ENCODE results near the gene SBNO2.

Gene SBNO2, protein sequence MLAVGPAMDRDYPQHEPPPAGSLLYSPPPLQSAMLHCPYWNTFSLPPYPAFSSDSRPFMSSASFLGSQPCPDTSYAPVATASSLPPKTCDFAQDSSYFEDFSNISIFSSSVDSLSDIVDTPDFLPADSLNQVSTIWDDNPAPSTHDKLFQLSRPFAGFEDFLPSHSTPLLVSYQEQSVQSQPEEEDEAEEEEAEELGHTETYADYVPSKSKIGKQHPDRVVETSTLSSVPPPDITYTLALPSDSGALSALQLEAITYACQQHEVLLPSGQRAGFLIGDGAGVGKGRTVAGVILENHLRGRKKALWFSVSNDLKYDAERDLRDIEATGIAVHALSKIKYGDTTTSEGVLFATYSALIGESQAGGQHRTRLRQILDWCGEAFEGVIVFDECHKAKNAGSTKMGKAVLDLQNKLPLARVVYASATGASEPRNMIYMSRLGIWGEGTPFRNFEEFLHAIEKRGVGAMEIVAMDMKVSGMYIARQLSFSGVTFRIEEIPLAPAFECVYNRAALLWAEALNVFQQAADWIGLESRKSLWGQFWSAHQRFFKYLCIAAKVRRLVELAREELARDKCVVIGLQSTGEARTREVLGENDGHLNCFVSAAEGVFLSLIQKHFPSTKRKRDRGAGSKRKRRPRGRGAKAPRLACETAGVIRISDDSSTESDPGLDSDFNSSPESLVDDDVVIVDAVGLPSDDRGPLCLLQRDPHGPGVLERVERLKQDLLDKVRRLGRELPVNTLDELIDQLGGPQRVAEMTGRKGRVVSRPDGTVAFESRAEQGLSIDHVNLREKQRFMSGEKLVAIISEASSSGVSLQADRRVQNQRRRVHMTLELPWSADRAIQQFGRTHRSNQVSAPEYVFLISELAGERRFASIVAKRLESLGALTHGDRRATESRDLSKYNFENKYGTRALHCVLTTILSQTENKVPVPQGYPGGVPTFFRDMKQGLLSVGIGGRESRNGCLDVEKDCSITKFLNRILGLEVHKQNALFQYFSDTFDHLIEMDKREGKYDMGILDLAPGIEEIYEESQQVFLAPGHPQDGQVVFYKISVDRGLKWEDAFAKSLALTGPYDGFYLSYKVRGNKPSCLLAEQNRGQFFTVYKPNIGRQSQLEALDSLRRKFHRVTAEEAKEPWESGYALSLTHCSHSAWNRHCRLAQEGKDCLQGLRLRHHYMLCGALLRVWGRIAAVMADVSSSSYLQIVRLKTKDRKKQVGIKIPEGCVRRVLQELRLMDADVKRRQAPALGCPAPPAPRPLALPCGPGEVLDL (N-terminal part only)

DNA sequence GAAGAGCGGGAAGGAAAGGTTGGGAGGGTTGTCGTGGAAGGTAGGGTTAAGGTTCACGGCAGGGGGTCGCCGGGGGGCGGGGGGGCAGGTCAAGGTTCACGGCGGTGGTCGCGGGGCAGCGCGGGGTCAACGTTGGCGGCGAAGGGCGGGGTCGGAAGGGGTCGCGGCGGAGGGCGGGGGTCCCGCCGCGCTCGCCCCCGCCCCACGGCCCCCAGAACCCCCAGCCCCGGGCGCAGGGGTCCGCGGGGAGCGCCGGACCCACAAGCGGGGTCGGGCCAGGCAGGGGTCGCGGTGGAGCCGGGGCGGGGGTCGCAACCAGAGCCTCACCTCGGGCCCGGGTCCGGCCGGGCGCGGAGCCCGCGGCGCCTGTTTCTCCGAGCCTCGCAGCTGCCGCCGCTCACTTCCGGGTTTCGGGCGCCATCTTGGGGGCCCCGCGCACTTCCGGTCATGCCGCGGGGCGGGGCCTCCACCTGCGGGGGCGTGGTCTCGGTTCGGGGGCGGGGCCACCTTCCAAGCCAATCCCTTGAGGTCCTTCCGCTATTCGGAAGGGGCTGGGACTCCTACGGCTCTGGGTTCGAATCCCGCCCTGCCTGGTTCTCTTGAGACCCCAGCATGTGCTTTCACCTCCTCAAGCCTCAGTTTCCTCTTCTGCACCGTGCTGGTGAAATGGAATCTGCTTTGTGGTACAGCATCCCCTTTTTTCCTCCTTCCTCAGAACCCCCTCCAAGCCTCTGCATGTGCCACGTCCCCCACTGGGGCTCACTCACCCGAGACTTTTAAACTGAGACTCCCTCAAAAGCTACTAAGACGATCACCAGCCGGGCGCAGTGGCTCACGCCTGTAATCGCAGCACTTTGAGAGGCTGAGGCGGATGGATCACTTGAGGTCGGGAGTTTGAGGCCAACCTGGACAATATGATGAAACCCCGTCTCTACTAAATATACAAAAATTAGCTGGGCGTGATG is at the start of gene SBNO2:
TSS of gene SBNO2 (minus strand) at position 424 of the 965 bp plus-strand sequence. CDS start 19,992 bp downstream, outside the sequence.
- TF ChIP-seq, protein P1, sequence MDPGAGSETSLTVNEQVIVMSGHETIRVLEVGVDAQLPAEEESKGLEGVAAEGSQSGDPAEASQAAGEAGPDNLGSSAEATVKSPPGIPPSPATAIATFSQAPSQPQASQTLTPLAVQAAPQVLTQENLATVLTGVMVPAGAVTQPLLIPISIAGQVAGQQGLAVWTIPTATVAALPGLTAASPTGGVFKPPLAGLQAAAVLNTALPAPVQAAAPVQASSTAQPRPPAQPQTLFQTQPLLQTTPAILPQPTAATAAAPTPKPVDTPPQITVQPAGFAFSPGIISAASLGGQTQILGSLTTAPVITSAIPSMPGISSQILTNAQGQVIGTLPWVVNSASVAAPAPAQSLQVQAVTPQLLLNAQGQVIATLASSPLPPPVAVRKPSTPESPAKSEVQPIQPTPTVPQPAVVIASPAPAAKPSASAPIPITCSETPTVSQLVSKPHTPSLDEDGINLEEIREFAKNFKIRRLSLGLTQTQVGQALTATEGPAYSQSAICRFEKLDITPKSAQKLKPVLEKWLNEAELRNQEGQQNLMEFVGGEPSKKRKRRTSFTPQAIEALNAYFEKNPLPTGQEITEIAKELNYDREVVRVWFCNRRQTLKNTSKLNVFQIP (CRISPR knock-in tag; IDR thresholded peaks at IDR 0.05; ENCODE audit: borderline replicate concordance, low read depth) = no peak
- ATAC-seq = peak; percentile 56

DNA sequence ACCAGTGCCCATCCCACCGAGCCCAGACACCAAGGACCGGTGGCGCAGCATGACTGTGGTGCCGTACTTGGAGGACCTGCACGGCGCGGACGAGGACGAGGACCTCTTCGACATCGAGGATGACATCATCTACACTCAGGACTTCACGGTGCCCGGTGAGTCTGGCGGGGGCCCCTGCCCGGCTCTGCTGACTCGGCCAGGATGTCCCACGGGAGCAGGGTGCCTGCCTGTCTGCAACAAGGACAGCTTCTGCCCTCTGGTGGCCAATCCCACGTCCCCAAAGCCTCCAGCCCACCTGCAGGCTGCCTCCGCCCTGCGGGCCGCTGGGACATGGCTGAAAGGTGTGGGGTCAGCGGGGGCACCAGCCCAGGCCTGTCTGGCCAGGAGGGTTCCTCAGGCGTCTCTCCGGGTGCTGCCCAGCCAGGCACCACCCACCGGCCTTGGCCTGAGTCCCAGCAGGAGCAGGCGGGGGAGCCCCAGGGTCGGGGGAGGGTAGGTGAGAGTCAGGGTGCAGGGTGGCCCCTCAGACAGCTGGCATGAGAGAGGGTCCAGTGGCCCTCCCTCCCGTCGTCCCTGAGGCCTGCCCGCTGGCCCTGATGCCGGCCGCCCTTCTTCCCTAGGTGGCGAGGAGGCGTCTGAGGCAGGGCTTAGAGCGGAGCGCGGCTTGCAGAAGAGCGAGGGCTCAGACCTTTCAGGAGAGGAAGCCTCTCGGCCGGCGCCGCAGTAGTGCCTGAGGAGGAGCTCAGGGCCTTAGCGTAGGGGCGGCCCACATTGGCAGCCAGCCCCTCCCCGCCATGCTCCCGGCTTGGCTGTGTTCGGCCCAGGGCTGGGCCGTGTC is 49.2 kb upstream of the SBNO2 start:
- ATAC-seq = peak; percentile 57
- TF ChIP-seq ZNF565 (CRISPR knock-in tag; conservative IDR thresholded peaks at IDR 0.05; ENCODE audit: low read depth) (no peak), CSDC2 (CRISPR knock-in tag; IDR thresholded peaks at IDR 0.05) (no peak), ESRRG (CRISPR knock-in tag; IDR thresholded peaks at IDR 0.05) (no peak), ARNTL (CRISPR knock-in tag; IDR thresholded peaks at IDR 0.05; ENCODE audit: borderline replicate concordance, low read depth) (no peak), ISL1 (CRISPR knock-in tag; IDR thresholded peaks at IDR 0.05) (no peak), ZNF70 (CRISPR knock-in tag; IDR thresholded peaks at IDR 0.05) (no peak), TOX (CRISPR knock-in tag; IDR thresholded peaks at IDR 0.05; ENCODE audit: borderline replicate concordance) (no peak)
- TF ChIP-seq, protein P1 (CRISPR knock-in tag; IDR thresholded peaks at IDR 0.05; ENCODE audit: borderline replicate concordance, low read depth) = no peak
- TF ChIP-seq, protein P2, sequence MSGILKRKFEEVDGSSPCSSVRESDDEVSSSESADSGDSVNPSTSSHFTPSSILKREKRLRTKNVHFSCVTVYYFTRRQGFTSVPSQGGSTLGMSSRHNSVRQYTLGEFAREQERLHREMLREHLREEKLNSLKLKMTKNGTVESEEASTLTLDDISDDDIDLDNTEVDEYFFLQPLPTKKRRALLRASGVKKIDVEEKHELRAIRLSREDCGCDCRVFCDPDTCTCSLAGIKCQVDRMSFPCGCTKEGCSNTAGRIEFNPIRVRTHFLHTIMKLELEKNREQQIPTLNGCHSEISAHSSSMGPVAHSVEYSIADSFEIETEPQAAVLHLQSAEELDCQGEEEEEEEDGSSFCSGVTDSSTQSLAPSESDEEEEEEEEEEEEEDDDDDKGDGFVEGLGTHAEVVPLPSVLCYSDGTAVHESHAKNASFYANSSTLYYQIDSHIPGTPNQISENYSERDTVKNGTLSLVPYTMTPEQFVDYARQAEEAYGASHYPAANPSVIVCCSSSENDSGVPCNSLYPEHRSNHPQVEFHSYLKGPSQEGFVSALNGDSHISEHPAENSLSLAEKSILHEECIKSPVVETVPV (CRISPR knock-in tag; IDR thresholded peaks at IDR 0.05) = no peak

DNA sequence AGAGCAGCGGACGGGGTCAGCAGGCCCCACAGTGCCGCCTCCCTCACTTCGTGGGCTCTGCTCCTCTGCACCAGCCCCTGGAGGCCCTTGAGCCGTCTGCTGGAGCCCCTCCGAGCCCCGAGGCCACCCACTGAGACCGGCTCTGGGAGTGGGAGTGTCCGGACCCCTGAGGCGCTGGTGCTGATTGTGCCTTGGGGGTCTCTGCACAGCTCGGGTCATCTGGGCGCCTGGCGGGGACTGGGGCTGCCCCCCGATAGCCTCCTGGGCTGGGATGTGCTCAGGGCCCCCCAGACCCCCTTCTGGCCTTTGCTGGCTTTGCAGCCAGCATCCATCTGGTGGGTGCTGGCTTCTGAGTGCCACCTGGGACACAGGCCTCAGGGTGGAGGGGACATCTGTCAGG is 48.3 kb upstream of the SBNO2 start:
- ATAC-seq = no peak
- no peak for TF ChIP-seq BACH2 (CRISPR knock-in tag; IDR thresholded peaks at IDR 0.05; ENCODE audit: borderline replicate concordance)
- TF ChIP-seq ZC3H10 (CRISPR knock-in tag; IDR thresholded peaks at IDR 0.05) = no peak
- TF ChIP-seq, protein P3, sequence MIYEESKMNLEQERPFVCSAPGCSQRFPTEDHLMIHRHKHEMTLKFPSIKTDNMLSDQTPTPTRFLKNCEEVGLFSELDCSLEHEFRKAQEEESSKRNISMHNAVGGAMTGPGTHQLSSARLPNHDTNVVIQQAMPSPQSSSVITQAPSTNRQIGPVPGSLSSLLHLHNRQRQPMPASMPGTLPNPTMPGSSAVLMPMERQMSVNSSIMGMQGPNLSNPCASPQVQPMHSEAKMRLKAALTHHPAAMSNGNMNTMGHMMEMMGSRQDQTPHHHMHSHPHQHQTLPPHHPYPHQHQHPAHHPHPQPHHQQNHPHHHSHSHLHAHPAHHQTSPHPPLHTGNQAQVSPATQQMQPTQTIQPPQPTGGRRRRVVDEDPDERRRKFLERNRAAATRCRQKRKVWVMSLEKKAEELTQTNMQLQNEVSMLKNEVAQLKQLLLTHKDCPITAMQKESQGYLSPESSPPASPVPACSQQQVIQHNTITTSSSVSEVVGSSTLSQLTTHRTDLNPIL (CRISPR knock-in tag; IDR thresholded peaks at IDR 0.05; ENCODE audit: low read depth) = no peak
- TF ChIP-seq ZFP3 (CRISPR knock-in tag; IDR thresholded peaks at IDR 0.05) = no peak
- TF ChIP-seq GLIS3 (CRISPR knock-in tag; IDR thresholded peaks at IDR 0.05) = no peak
- TF ChIP-seq TCF4 (CRISPR knock-in tag; IDR thresholded peaks at IDR 0.05; ENCODE audit: borderline replicate concordance) = no peak
- TF ChIP-seq PPARA (CRISPR knock-in tag; IDR thresholded peaks at IDR 0.05; ENCODE audit: borderline replicate concordance) = no peak
- TF ChIP-seq RARB (CRISPR knock-in tag; IDR thresholded peaks at IDR 0.05) = no peak
- no peak for TF ChIP-seq CSDC2 (CRISPR knock-in tag; IDR thresholded peaks at IDR 0.05)
- TF ChIP-seq, protein P1 (CRISPR knock-in tag; IDR thresholded peaks at IDR 0.05; ENCODE audit: borderline replicate concordance, low read depth) = no peak
- TF ChIP-seq, protein P4, sequence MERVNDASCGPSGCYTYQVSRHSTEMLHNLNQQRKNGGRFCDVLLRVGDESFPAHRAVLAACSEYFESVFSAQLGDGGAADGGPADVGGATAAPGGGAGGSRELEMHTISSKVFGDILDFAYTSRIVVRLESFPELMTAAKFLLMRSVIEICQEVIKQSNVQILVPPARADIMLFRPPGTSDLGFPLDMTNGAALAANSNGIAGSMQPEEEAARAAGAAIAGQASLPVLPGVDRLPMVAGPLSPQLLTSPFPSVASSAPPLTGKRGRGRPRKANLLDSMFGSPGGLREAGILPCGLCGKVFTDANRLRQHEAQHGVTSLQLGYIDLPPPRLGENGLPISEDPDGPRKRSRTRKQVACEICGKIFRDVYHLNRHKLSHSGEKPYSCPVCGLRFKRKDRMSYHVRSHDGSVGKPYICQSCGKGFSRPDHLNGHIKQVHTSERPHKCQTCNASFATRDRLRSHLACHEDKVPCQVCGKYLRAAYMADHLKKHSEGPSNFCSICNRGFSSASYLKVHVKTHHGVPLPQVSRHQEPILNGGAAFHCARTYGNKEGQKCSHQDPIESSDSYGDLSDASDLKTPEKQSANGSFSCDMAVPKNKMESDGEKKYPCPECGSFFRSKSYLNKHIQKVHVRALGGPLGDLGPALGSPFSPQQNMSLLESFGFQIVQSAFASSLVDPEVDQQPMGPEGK (CRISPR knock-in tag; IDR thresholded peaks at IDR 0.05; ENCODE audit: borderline replicate concordance) = no peak
- no peak for TF ChIP-seq ZNF8 (CRISPR knock-in tag; IDR thresholded peaks at IDR 0.05)
- no peak for TF ChIP-seq TOX (CRISPR knock-in tag; IDR thresholded peaks at IDR 0.05; ENCODE audit: borderline replicate concordance)
- TF ChIP-seq ZNF565 (CRISPR knock-in tag; conservative IDR thresholded peaks at IDR 0.05; ENCODE audit: low read depth) = no peak
- TF ChIP-seq ARNTL (CRISPR knock-in tag; IDR thresholded peaks at IDR 0.05; ENCODE audit: borderline replicate concordance, low read depth) = no peak
- TF ChIP-seq ISL1 (CRISPR knock-in tag; IDR thresholded peaks at IDR 0.05) = no peak
- TF ChIP-seq ZNF70 (CRISPR knock-in tag; IDR thresholded peaks at IDR 0.05) = no peak
